ENCODE measurements around the gene ZNF280D.

ZNF280D gene

GRCh38 chr15:56653107-56653506 lies 80.2 kb downstream of the ZNF280D start:
- no peak overlapping the region for H3K27ac ChIP-seq (ENCODE audit: low read length)
- no peak overlapping the region for H3K9ac ChIP-seq (ENCODE audit: low read length in 2 of 2)
- H3K36me3 ChIP-seq (ENCODE audit: control insufficient read depth in 2 of 2, insufficient read depth in 2 of 2, low read length in 2 of 2) = peaks cover 0 to 8% of the 10 kb centered on the region in 2 donors
- H3K27me3 ChIP-seq (ENCODE audit: control insufficient read depth in 1 of 2, insufficient read depth in 2 of 2, low read length in 2 of 2) = no peaks in the 10 kb centered on the region
- no peak overlapping the region for H3K4me3 ChIP-seq (ENCODE audit: low read length in 2 of 2)
- no peaks in the 10 kb centered on the region for H3K4me1 ChIP-seq (ENCODE audit: control insufficient read depth, insufficient read depth, low read length)
- H3K9me3 ChIP-seq (ENCODE audit: control insufficient read depth in 2 of 2, low read length in 2 of 2) = no peaks in the 10 kb centered on the region

- peaks cover 0 to 3% of the 10 kb centered on the region in 2 donors for H3K36me3 ChIP-seq (ENCODE audit: control insufficient read depth in 2 of 2, insufficient read depth in 2 of 2, low read length in 2 of 2)
- no peak overlapping the region for H3K9ac ChIP-seq (ENCODE audit: low read length in 2 of 2)
- no peak overlapping the region for H3K27ac ChIP-seq (ENCODE audit: low read length)
- no peak overlapping the region for H3K4me3 ChIP-seq (ENCODE audit: low read length in 2 of 2)
- H3K27me3 ChIP-seq (ENCODE audit: control insufficient read depth in 1 of 2, insufficient read depth in 2 of 2, low read length in 2 of 2) = no peaks in the 10 kb centered on the region
- no peaks in the 10 kb centered on the region for H3K4me1 ChIP-seq (ENCODE audit: control insufficient read depth, insufficient read depth, low read length)
- H3K9me3 ChIP-seq (ENCODE audit: control insufficient read depth in 2 of 2, low read length in 2 of 2) = no peaks in the 10 kb centered on the region
Observed at GRCh38 chr15:56648311-56648710, 85.0 kb downstream of the ZNF280D start.

- Histone ChIP-seq H3K27me3 (ENCODE audit: control insufficient read depth in 1 of 2, insufficient read depth in 2 of 2, low read length in 2 of 2) (no peaks in the 10 kb centered on the region), H3K9me3 (ENCODE audit: control insufficient read depth in 2 of 2, low read length in 2 of 2) (no peaks in the 10 kb centered on the region), H3K9ac (ENCODE audit: low read length in 2 of 2) (no peak overlapping the region), H3K4me3 (ENCODE audit: low read length in 2 of 2) (no peak overlapping the region), H3K36me3 (ENCODE audit: control insufficient read depth in 2 of 2, insufficient read depth in 2 of 2, low read length in 2 of 2) (no peaks in the 10 kb centered on the region), H3K4me1 (ENCODE audit: control insufficient read depth, insufficient read depth, low read length) (no peaks in the 10 kb centered on the region), H3K27ac (ENCODE audit: low read length) (no peak overlapping the region)
Observed at GRCh38 chr15:56640549-56640948, 92.8 kb downstream of the ZNF280D start.

GRCh38 chr15:56640127-56640526 lies 93.2 kb downstream of the ZNF280D start:
- Histone ChIP-seq H3K27ac (ENCODE audit: low read length) (no peak overlapping the region), H3K36me3 (ENCODE audit: control insufficient read depth in 2 of 2, insufficient read depth in 2 of 2, low read length in 2 of 2) (no peaks in the 10 kb centered on the region), H3K9ac (ENCODE audit: low read length in 2 of 2) (no peak overlapping the region), H3K4me3 (ENCODE audit: low read length in 2 of 2) (no peak overlapping the region), H3K4me1 (ENCODE audit: control insufficient read depth, insufficient read depth, low read length) (no peaks in the 10 kb centered on the region), H3K27me3 (ENCODE audit: control insufficient read depth in 1 of 2, insufficient read depth in 2 of 2, low read length in 2 of 2) (no peaks in the 10 kb centered on the region), H3K9me3 (ENCODE audit: control insufficient read depth in 2 of 2, low read length in 2 of 2) (no peaks in the 10 kb centered on the region)

- no peaks in the 10 kb centered on the region for H3K9me3 ChIP-seq (ENCODE audit: control insufficient read depth in 2 of 2, low read length in 2 of 2)
- no peak overlapping the region for H3K4me3 ChIP-seq (ENCODE audit: low read length in 2 of 2)
- no peaks in the 10 kb centered on the region for H3K4me1 ChIP-seq (ENCODE audit: control insufficient read depth, insufficient read depth, low read length)
- no peak overlapping the region for H3K27ac ChIP-seq (ENCODE audit: low read length)
- H3K27me3 ChIP-seq (ENCODE audit: control insufficient read depth in 1 of 2, insufficient read depth in 2 of 2, low read length in 2 of 2) = no peaks in the 10 kb centered on the region
- no peak overlapping the region for H3K9ac ChIP-seq (ENCODE audit: low read length in 2 of 2)
- no peaks in the 10 kb centered on the region for H3K36me3 ChIP-seq (ENCODE audit: control insufficient read depth in 2 of 2, insufficient read depth in 2 of 2, low read length in 2 of 2)
Observed at GRCh38 chr15:56639631-56640030, 93.7 kb downstream of the ZNF280D start.

GRCh38 chr15:56631765-56632164 lies 101.5 kb downstream of the ZNF280D start:
- Histone ChIP-seq H3K27ac (ENCODE audit: low read length) (no peak overlapping the region), H3K9me3 (ENCODE audit: control insufficient read depth in 2 of 2, low read length in 2 of 2) (no peaks in the 10 kb centered on the region), H3K4me3 (ENCODE audit: low read length in 2 of 2) (no peak overlapping the region), H3K27me3 (ENCODE audit: control insufficient read depth in 1 of 2, insufficient read depth in 2 of 2, low read length in 2 of 2) (no peaks in the 10 kb centered on the region), H3K36me3 (ENCODE audit: control insufficient read depth in 2 of 2, insufficient read depth in 2 of 2, low read length in 2 of 2) (peaks cover 3 to 6% of the 10 kb centered on the region in 2 donors), H3K4me1 (ENCODE audit: control insufficient read depth, insufficient read depth, low read length) (no peaks in the 10 kb centered on the region), H3K9ac (ENCODE audit: low read length in 2 of 2) (no peak overlapping the region)

- H3K27me3 ChIP-seq (ENCODE audit: control insufficient read depth in 1 of 2, insufficient read depth in 2 of 2, low read length in 2 of 2) = no peaks in the 10 kb centered on the region
- no peak overlapping the region for H3K9ac ChIP-seq (ENCODE audit: low read length in 2 of 2)
- no peaks in the 10 kb centered on the region for H3K4me1 ChIP-seq (ENCODE audit: control insufficient read depth, insufficient read depth, low read length)
- H3K36me3 ChIP-seq (ENCODE audit: control insufficient read depth in 2 of 2, insufficient read depth in 2 of 2, low read length in 2 of 2) = peaks cover 3 to 6% of the 10 kb centered on the region in 2 donors
- no peaks in the 10 kb centered on the region for H3K9me3 ChIP-seq (ENCODE audit: control insufficient read depth in 2 of 2, low read length in 2 of 2)
- H3K4me3 ChIP-seq (ENCODE audit: low read length in 2 of 2) = no peak overlapping the region
- H3K27ac ChIP-seq (ENCODE audit: low read length) = no peak overlapping the region
Observed at GRCh38 chr15:56628893-56629532, 104.3 kb downstream of the ZNF280D start.

GRCh38 chr15:56619887-56620286 lies 113.4 kb downstream of the ZNF280D start:
- no peaks in the 10 kb centered on the region for H3K36me3 ChIP-seq (ENCODE audit: control insufficient read depth in 2 of 2, insufficient read depth in 2 of 2, low read length in 2 of 2)
- H3K27me3 ChIP-seq (ENCODE audit: control insufficient read depth in 1 of 2, insufficient read depth in 2 of 2, low read length in 2 of 2) = no peaks in the 10 kb centered on the region
- no peaks in the 10 kb centered on the region for H3K9me3 ChIP-seq (ENCODE audit: control insufficient read depth in 2 of 2, low read length in 2 of 2)
- H3K4me1 ChIP-seq (ENCODE audit: control insufficient read depth, insufficient read depth, low read length) = no peaks in the 10 kb centered on the region
- H3K4me3 ChIP-seq (ENCODE audit: low read length in 2 of 2) = no peak overlapping the region
- no peak overlapping the region for H3K9ac ChIP-seq (ENCODE audit: low read length in 2 of 2)
- H3K27ac ChIP-seq (ENCODE audit: low read length) = no peak overlapping the region

DNA sequence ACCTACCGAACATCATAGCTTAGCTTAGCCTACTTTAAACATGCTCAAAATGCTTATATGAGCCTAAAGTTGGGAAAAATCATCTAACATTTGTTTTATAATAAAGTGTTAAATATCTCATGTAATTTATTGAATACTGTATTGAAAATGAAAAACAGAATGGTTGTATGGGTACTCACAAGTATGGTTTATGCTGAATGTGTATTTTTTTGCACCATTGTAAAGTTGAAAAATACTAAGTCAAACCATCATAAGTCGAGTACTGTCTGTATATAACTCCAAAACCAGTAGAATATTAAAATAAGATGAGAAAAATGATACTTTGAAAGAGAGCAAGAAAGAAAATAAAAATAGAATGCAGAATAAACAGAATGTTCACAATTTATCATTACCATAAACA lies 115.7 kb downstream of the ZNF280D start:
- no peak overlapping the region for H3K4me3 ChIP-seq (ENCODE audit: low read length in 2 of 2)
- no peaks in the 10 kb centered on the region for H3K36me3 ChIP-seq (ENCODE audit: control insufficient read depth in 2 of 2, insufficient read depth in 2 of 2, low read length in 2 of 2)
- H3K4me1 ChIP-seq (ENCODE audit: control insufficient read depth, insufficient read depth, low read length) = no peaks in the 10 kb centered on the region
- no peak overlapping the region for H3K9ac ChIP-seq (ENCODE audit: low read length in 2 of 2)
- H3K9me3 ChIP-seq (ENCODE audit: control insufficient read depth in 2 of 2, low read length in 2 of 2) = no peaks in the 10 kb centered on the region
- H3K27ac ChIP-seq (ENCODE audit: low read length) = no peak overlapping the region
- no peaks in the 10 kb centered on the region for H3K27me3 ChIP-seq (ENCODE audit: control insufficient read depth in 1 of 2, insufficient read depth in 2 of 2, low read length in 2 of 2)

GRCh38 chr15:56616551-56616950 lies 116.8 kb downstream of the ZNF280D start:
- H3K4me3 ChIP-seq (ENCODE audit: low read length in 2 of 2) = no peak overlapping the region
- H3K36me3 ChIP-seq (ENCODE audit: control insufficient read depth in 2 of 2, insufficient read depth in 2 of 2, low read length in 2 of 2) = no peaks in the 10 kb centered on the region
- no peaks in the 10 kb centered on the region for H3K9me3 ChIP-seq (ENCODE audit: control insufficient read depth in 2 of 2, low read length in 2 of 2)
- no peak overlapping the region for H3K9ac ChIP-seq (ENCODE audit: low read length in 2 of 2)
- H3K27ac ChIP-seq (ENCODE audit: low read length) = no peak overlapping the region
- H3K27me3 ChIP-seq (ENCODE audit: control insufficient read depth in 1 of 2, insufficient read depth in 2 of 2, low read length in 2 of 2) = no peaks in the 10 kb centered on the region
- no peaks in the 10 kb centered on the region for H3K4me1 ChIP-seq (ENCODE audit: control insufficient read depth, insufficient read depth, low read length)

GRCh38 chr15:56613811-56614210 lies 119.5 kb downstream of the ZNF280D start:
- Histone ChIP-seq H3K9ac (ENCODE audit: low read length in 2 of 2) (no peak overlapping the region), H3K27me3 (ENCODE audit: control insufficient read depth in 1 of 2, insufficient read depth in 2 of 2, low read length in 2 of 2) (no peaks in the 10 kb centered on the region), H3K9me3 (ENCODE audit: control insufficient read depth in 2 of 2, low read length in 2 of 2) (no peaks in the 10 kb centered on the region), H3K4me1 (ENCODE audit: control insufficient read depth, insufficient read depth, low read length) (no peaks in the 10 kb centered on the region), H3K36me3 (ENCODE audit: control insufficient read depth in 2 of 2, insufficient read depth in 2 of 2, low read length in 2 of 2) (no peaks in the 10 kb centered on the region), H3K4me3 (ENCODE audit: low read length in 2 of 2) (no peak overlapping the region), H3K27ac (ENCODE audit: low read length) (no peak overlapping the region)
